IMR-90 (cell line): ENCODE measurements around the gene ELL3. TPM values are rescaled to one million over a fixed set of nuclear protein-coding genes. Genes with fewer than 3 reads are reported as not detected.
A peak's percentile ranks its signal among the peaks of the same experiment; 100 is the strongest.

Source experiments
- ATAC-seq: fragments of 200-7000 bp; cut with Tn5 transposase; 2 replicates; pipeline ENCODE4 v1.9.1; 2020; ENCODE audit warnings: low read depth, mild to moderate bottlenecking, moderate library complexity
- BruUV-seq: library from RNA; stranded (reverse); fragments of 400-500 nt; replicated peaks from 2 replicates; lab custom pipeline; 2021; lab: Mats Ljungman, UMichigan
- CTCF ChIA-PET: fragments of 300-600 bp; formaldehyde crosslinking; extraction: SDS; loops from one replicate; lab custom pipeline; 2021; ENCODE audit warnings: antibody characterized with exemption; lab: Yijun Ruan, JAX
- POLR2A ChIA-PET: fragments of 300-600 bp; sonication (Branson Sonifier 250); formaldehyde crosslinking; loops from one replicate; lab custom pipeline; 2022; ENCODE audit warnings: antibody characterized with exemption; ENCODE audit not compliant: unreplicated experiment; lab: Charles Lee
- DNase-seq: peaks from one replicate; pipeline ENCODE4 v3.0.0; 2013
- H2AFZ ChIP-seq: replicated peaks from 2 replicates; pipeline ENCODE3; 2013; ENCODE audit warnings: low read length, mild to moderate bottlenecking; ENCODE audit not compliant: poor library complexity
- H2AK5ac ChIP-seq: 2 replicates; pipeline ENCODE4 v1.6.1; 2013; ENCODE audit warnings: low read depth, low read length, inconsistent platforms
- H2AK9ac ChIP-seq: replicated peaks from 2 replicates; pipeline ENCODE3; 2013; ENCODE audit warnings: mild to moderate bottlenecking, low read depth, low read length, moderate library complexity; ENCODE audit not compliant: poor library complexity
- H2BK120ac ChIP-seq: 2 replicates; pipeline ENCODE4 v1.6.1; 2013; ENCODE audit warnings: low read depth, low read length, inconsistent platforms
- H2BK15ac ChIP-seq: 3 replicates; pipeline ENCODE4 v1.6.1; 2013; ENCODE audit warnings: low read depth, low read length, inconsistent platforms
- H2BK20ac ChIP-seq: 2 replicates; pipeline ENCODE4 v1.6.1; 2013; ENCODE audit warnings: low read depth, mild to moderate bottlenecking, inconsistent platforms, low read length, moderate library complexity
- H2BK5ac ChIP-seq: 2 replicates; pipeline ENCODE4 v1.6.1; 2013; ENCODE audit warnings: mild to moderate bottlenecking, low read depth, low read length, inconsistent platforms; ENCODE audit not compliant: poor library complexity, severe bottlenecking
- H3K14ac ChIP-seq: replicated peaks from 2 replicates; pipeline ENCODE4 v1.6.1; 2013; ENCODE audit warnings: low read depth, low read length, inconsistent platforms
- H3K18ac ChIP-seq: 2 replicates; pipeline ENCODE4 v1.6.1; 2013; ENCODE audit warnings: low read depth, low read length, control low read depth
- H3K23ac ChIP-seq: 2 replicates; pipeline ENCODE4 v1.6.1; 2013; ENCODE audit warnings: low read depth, low read length, inconsistent platforms
- H3K27ac ChIP-seq: 2 replicates; pipeline ENCODE4 v1.5.1; 2013; ENCODE audit warnings: mild to moderate bottlenecking, control low read depth, low read length; ENCODE audit not compliant: insufficient read depth
- H3K27me3 ChIP-seq: 2 replicates; pipeline ENCODE4 v1.6.1; 2013; ENCODE audit warnings: low read length; ENCODE audit not compliant: control insufficient read depth, insufficient read depth
- H3K36me3 ChIP-seq: 2 replicates; pipeline ENCODE4 v1.6.1; 2013; ENCODE audit warnings: low read length, mixed read lengths; ENCODE audit not compliant: control insufficient read depth, insufficient read depth
- H3K4ac ChIP-seq: 2 replicates; pipeline ENCODE4 v1.6.1; 2013; ENCODE audit warnings: low read depth, low read length, inconsistent platforms
- H3K4me1 ChIP-seq: 2 replicates; pipeline ENCODE4 v1.6.1; 2013; ENCODE audit warnings: low read length, mixed read lengths; ENCODE audit not compliant: control insufficient read depth, insufficient read depth
- H3K4me2 ChIP-seq: 2 replicates; pipeline ENCODE4 v1.6.1; 2013; ENCODE audit warnings: low read depth, mild to moderate bottlenecking, control low read depth, low read length, moderate library complexity
- H3K4me3 ChIP-seq: 2 replicates; pipeline ENCODE4 v1.5.1; 2013; ENCODE audit warnings: low read depth, mild to moderate bottlenecking, control low read depth, low read length, moderate library complexity; ENCODE audit not compliant: insufficient read depth
- H3K56ac ChIP-seq: 2 replicates; pipeline ENCODE4 v1.6.1; 2013; ENCODE audit warnings: low read length, inconsistent platforms; ENCODE audit not compliant: insufficient read depth; ENCODE audit errors: extremely low read depth
- H3K79me1 ChIP-seq, 2 experiments: 2 replicates each; pipeline ENCODE4 v1.6.1; 2013; ENCODE audit warnings: low read length in 2 of 2, inconsistent platforms in 1 of 2, low read depth in 1 of 2
- H3K9ac ChIP-seq: 2 replicates; pipeline ENCODE4 v1.6.1; 2013; ENCODE audit warnings: low read depth, low read length, control low read depth
- H3K9me1 ChIP-seq: 2 replicates; pipeline ENCODE4 v1.6.1; 2013; ENCODE audit warnings: low read length, inconsistent platforms; ENCODE audit not compliant: insufficient read depth
- H3K9me3 ChIP-seq: 2 replicates; pipeline ENCODE4 v1.6.1; 2013; ENCODE audit warnings: low read length; ENCODE audit not compliant: control insufficient read depth, insufficient read depth
- H4K20me1 ChIP-seq: 2 replicates; pipeline ENCODE4 v1.6.1; 2013; ENCODE audit warnings: low read length, inconsistent platforms; ENCODE audit not compliant: insufficient read depth
- H4K5ac ChIP-seq: 2 replicates; pipeline ENCODE4 v1.6.1; 2013; ENCODE audit warnings: mild to moderate bottlenecking, low read depth, low read length, control low read depth
- H4K8ac ChIP-seq, 2 experiments: 2 replicates each; pipeline ENCODE4 v1.6.1; 2013; ENCODE audit warnings: low read depth in 2 of 2, low read length in 2 of 2, control low read depth in 1 of 2, inconsistent platforms in 1 of 2
- H4K91ac ChIP-seq: 2 replicates; pipeline ENCODE4 v1.6.1; 2013; ENCODE audit warnings: low read depth, low read length, inconsistent platforms; ENCODE audit not compliant: insufficient read depth
- BHLHE40 ChIP-seq: fragments of 150-350 bp; IDR thresholded peaks from 2 replicates; pipeline ENCODE4 v1.6.1; 2016; ENCODE audit warnings: mild to moderate bottlenecking, low read depth, low read length
- FOS ChIP-seq: fragments of 150-350 bp; IDR thresholded peaks from 2 replicates; pipeline ENCODE4 v1.6.1; 2016; ENCODE audit warnings: low read depth, low read length
- RAD21 ChIP-seq: IDR thresholded peaks from 2 replicates; pipeline ENCODE4 v1.6.1; 2012; ENCODE audit warnings: low read length, improper control_type of control experiment
- SMC3 ChIP-seq: fragments of 150-350 bp; IDR thresholded peaks from 2 replicates; pipeline ENCODE4 v1.6.1; 2016; ENCODE audit warnings: low read depth, mild to moderate bottlenecking, antibody characterized with exemption, low read length, moderate library complexity
- WGBS, 2 experiments: methylation state at CpG; one replicate each; pipeline versions ENCODE4 v1.1.5 to v1.1.7; 2013; ENCODE audit warnings: missing lambda C conversion rate in 2 of 2; ENCODE audit not compliant: insufficient read length in 1 of 2; ENCODE audit errors: extremely low coverage in 2 of 2; 5-methylcytosine and 5-hydroxymethylcytosine counted together
- dilution Hi-C: fragments of 300-500 bp; cut with HindIII; formaldehyde crosslinking; loops from one replicate; pipeline ENCODE4 v1.14.3; 2018; ENCODE audit warnings: low sequenced_read_pairs; ENCODE audit not compliant: unreplicated experiment
- in situ Hi-C: fragments of 300-500 bp; cut with MboI; formaldehyde crosslinking; loops from 3 replicates; pipeline ENCODE4 v1.14.3; 2019; ENCODE audit warnings: low sequenced_read_pairs, inconsistent platforms, mixed read lengths
- intact Hi-C: fragments of 100-400 bp; cut with micrococcal nuclease; formaldehyde crosslinking; loops from 2 replicates; pipeline ENCODE4 v1.10.0; 2022
- polyA plus RNA-seq, 3 experiments: library from polyadenylated mRNA; depleted of rRNA; stranded (reverse); fragments of >200 nt; gene quantifications; 2 replicates each; pipeline ENCODE4 v1.2.3, GENCODE V29; 2012; ENCODE audit warnings: low replicate concordance in 1 of 3
- total RNA-seq: library from RNA; depleted of rRNA; stranded (reverse); fragments of >200 nt; gene quantifications from 2 replicates; pipeline ENCODE4 v1.2.3, GENCODE V29; 2012
- TF ChIP-seq, protein P1 (sequence below): conservative IDR thresholded peaks from 2 replicates; pipeline ENCODE4 v1.5.1; 2012; ENCODE audit warnings: mild to moderate bottlenecking, low read depth, low read length, improper control_type of control experiment

ELL3 gene
- total and polyA plus RNA-seq, 2 of the 4 experiments (the other 2 are of a cell fraction) = 1.2 to 1.6 TPM

DNA sequence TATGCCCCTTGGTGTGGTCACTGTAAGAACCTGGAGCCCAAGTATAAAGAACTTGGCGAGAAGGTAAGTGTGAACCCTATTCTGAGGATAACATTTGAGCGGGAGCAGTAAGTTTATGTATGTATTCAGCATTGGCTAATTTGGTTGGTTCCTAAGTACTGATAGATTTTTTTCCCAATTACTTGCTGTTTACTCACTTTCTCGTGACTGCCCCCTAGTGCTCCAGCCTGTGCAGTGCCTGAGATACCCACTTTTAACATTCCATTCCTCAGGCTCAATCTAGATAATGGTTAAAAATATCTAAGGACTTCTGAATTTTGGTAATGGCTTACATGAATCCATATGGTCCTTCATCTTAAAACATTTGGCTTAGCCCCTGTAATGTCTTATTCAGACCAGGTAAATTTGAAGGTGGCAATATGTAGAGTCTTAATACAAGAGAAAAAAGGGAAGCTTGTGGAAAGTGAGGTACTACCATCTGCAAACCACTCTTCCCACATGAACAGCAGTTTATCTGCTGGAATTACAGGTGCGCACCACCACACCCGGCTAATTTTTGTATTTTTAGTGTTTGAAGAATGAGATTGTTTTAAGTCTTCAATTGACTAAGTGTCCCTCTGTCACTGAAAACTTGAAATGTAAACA is 7.1 kb downstream of the ELL3 start:
- no peaks in the 10 kb centered on the region for H3K9me1 ChIP-seq
- intact Hi-C loops = loop anchor here (10.0 kb wide), 2 partner anchors 255 to 325 kb away; partner anchors contain the start of gene MAP1A
- H3K18ac ChIP-seq = no peak overlapping the region
- no peak overlapping the region for H2AFZ ChIP-seq
- no TSS peak for BruUV-seq
- no peak overlapping the region for H3K4me3 ChIP-seq
- H3K4me1 ChIP-seq = no peaks in the 10 kb centered on the region
- H3K56ac ChIP-seq = no peak overlapping the region
- no peak overlapping the region for H3K27ac ChIP-seq
- H2AK9ac ChIP-seq = no peak overlapping the region
- peaks cover 15 to 22% of the 10 kb centered on the region in 2 experiments; a peak in 3 of 4 replicates for H3K79me1 ChIP-seq
- no peak overlapping the region for H2BK120ac ChIP-seq
- H3K4ac ChIP-seq = no peak overlapping the region
- H4K91ac ChIP-seq = no peak overlapping the region
- no peak overlapping the region for H4K5ac ChIP-seq
- H3K23ac ChIP-seq = no peak overlapping the region
- TF ChIP-seq FOS (no peak), BHLHE40 (no peak), SMC3 (peak; percentile 48), RAD21 (peak; percentile 52)
- TF ChIP-seq, protein P1, sequence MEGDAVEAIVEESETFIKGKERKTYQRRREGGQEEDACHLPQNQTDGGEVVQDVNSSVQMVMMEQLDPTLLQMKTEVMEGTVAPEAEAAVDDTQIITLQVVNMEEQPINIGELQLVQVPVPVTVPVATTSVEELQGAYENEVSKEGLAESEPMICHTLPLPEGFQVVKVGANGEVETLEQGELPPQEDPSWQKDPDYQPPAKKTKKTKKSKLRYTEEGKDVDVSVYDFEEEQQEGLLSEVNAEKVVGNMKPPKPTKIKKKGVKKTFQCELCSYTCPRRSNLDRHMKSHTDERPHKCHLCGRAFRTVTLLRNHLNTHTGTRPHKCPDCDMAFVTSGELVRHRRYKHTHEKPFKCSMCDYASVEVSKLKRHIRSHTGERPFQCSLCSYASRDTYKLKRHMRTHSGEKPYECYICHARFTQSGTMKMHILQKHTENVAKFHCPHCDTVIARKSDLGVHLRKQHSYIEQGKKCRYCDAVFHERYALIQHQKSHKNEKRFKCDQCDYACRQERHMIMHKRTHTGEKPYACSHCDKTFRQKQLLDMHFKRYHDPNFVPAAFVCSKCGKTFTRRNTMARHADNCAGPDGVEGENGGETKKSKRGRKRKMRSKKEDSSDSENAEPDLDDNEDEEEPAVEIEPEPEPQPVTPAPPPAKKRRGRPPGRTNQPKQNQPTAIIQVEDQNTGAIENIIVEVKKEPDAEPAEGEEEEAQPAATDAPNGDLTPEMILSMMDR = peak; percentile 81
- H4K8ac ChIP-seq = no peak overlapping the region
- ChIA-PET POLR2A (no interaction called here), CTCF (no interaction called here)
- no peak overlapping the region for H3K4me2 ChIP-seq
- no peak overlapping the region for H3K9ac ChIP-seq
- H3K36me3 ChIP-seq = peaks cover 44% of the 10 kb centered on the region
- H2BK15ac ChIP-seq = no peak overlapping the region
- in situ Hi-C loops = no loop called here
- H2BK20ac ChIP-seq = no peak overlapping the region
- dilution Hi-C loops = no loop called here
- ATAC-seq (peak; percentile 94), DNase-seq (peak; percentile 64)
- no peaks in the 10 kb centered on the region for H3K27me3 ChIP-seq
- H2BK5ac ChIP-seq = no peak overlapping the region
- WGBS, 2 experiments = no CpG with 5 or more reads among the region's 5 CpGs
- H2AK5ac ChIP-seq = no peak overlapping the region
- no peak overlapping the region for H3K14ac ChIP-seq
- no peaks in the 10 kb centered on the region for H3K9me3 ChIP-seq
- H4K20me1 ChIP-seq = peaks cover 5% of the 10 kb centered on the region; the same call in 1 of the 2 replicates
